ENCODE data around the gene C4orf50.

C4orf50 gene

DNA sequence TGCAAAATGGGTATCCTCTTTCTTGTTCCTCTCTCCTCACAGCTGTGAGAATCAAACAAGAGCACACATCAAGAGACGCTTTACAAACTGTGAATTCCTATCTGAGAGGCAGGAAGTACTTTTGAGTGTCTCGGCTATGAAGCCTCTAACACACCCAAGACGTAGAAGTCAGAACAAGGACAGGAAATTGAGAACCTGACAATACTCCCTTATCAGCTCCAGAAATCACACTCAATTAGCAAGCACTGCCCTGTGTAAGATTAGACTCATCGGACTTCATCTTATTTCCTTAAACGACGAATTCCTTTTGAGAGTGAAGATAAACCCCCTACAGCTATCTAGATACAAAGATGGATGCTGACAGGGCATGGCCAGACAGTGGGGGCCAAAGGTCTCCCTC is 74.7 kb downstream of the C4orf50 start:
- no peak for DNase-seq (ENCODE audit: low read depth in 2 of 2)

DNA sequence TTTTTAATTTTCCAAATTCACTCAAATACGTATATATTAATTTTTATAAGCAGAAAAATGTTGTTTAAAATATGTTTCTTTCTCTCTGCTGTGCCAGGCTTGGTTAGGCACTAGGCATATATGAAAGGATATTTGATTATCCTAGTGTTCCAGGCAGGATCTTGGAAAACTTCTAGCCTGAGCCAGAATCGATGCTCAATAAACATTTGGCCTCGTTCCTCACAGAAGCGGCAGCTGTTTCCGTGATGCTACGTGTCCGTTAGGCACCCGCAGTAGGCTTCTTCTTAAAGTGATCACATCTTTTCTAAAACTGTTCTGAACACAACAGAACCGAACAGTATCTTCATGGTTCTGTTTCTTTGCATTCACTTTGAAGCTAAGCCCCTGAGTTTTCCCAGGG is 75.3 kb downstream of the C4orf50 start:
- DNase-seq (ENCODE audit: low read depth in 2 of 2), result no peak

DNA sequence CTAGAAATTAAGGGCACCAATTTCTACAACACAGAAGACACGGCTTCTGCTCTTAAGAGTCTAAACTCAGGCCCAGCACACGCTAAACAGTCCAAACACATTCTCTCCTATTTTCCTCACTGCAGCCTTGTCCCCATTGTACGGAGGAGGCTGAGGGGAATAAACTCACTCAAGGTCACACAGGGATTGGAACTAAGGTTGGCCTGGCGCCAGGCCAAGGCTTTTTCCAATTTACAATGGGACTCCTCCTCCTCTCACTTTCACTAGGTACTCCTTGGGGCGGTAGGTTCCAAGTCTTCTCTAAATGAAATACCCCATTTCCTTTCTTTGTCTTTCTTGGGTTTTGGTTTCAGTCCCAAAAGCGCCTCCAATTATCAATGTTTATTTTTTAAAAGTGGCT is 76.6 kb downstream of the C4orf50 start:
- no peak for DNase-seq (ENCODE audit: low read depth in 2 of 2)

- DNase-seq (ENCODE audit: low read depth in 2 of 2), result no peak
These were observed 77.6 kb downstream of the C4orf50 start for GRCh38 chr4:5940470-5941203.

- no peak for DNase-seq (ENCODE audit: low read depth in 2 of 2)
These were observed 84.0 kb downstream of the C4orf50 start for GRCh38 chr4:5933996-5934831.

- no peak for DNase-seq (ENCODE audit: low read depth in 2 of 2)
These were observed 85.1 kb downstream of the C4orf50 start for GRCh38 chr4:5933116-5933515.

DNA sequence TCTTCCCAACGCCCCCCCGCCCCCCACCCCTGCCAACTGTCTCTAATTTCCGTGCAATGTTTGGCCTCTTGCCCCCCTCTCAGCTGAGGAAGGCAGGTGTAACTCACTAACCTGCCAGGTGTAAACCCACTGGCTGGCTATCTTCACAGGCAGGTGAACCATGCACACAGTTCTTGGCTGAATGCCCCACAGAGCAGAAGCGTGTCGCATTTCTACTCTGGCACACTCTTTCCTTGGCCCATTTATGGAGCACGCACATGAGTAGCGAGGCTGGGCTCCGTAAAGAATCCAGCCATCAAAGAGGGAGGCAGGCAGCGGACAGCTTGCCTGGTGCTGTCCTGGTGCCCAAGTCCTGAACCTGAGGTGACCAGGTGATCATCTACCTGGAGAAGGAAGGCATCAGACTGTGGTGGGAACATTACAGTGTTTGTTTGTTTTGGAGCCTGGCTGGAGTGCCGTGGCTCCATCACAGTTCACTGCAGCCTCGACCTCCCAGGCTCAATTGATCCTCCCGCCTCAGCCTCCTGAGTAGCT is 86.1 kb downstream of the C4orf50 start:
- DNase-seq (ENCODE audit: low read depth in 2 of 2), result no peak

- DNase-seq (ENCODE audit: low read depth in 2 of 2), result no peak
These were observed 86.7 kb downstream of the C4orf50 start for GRCh38 chr4:5931526-5931925.

DNA sequence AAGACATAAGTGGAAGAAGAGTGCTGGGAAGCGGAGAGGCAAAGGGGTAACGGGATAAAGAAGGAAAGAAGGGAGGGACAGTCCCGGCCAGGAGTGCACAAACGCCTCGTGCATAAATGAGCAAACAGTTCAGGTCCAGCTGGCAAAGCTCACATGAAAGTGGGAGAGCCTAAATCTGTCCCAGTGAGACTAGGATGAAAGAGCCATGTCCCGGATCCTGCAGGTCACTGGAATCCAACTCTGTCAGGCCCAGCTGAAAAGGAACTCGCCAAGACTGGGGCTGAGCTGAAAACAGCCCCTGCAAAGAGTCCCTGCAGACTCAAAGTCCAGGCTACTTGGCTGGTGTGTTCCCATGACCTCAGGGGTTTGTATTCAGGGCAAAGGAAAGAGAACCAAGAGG is 87.4 kb downstream of the C4orf50 start:
- no peak for DNase-seq (ENCODE audit: low read depth in 2 of 2)

- DNase-seq (ENCODE audit: low read depth in 2 of 2), result no peak
These were observed 87.8 kb downstream of the C4orf50 start for GRCh38 chr4:5930456-5930855.

DNA sequence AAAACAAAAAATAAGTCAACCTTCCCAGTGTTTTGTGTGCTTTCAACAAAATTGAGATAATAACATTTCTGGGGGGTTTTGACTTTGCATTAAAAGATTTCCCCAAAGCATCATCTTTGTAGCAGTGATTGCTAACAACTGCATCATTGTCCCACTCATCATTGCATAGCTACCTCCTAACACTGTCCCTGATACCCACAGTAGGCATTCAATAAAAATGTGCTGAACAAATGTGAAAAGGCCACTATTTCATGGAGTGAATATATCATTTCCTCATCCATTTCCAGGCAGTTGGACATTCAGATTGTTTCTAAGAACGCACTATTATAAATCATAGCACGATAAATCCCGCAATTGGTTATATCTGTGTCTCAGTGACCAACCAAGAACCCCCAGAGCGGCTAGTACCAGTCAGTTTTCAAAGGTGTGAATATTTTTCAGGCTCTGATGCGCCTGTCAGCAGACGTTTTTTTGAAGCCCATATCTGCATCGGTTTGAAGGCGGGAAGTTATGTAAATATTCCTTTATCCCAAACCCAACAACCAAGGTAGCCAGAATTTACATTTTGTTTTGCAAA is 89.3 kb downstream of the C4orf50 start:
- DNase-seq (ENCODE audit: low read depth in 2 of 2), result no peak

DNA sequence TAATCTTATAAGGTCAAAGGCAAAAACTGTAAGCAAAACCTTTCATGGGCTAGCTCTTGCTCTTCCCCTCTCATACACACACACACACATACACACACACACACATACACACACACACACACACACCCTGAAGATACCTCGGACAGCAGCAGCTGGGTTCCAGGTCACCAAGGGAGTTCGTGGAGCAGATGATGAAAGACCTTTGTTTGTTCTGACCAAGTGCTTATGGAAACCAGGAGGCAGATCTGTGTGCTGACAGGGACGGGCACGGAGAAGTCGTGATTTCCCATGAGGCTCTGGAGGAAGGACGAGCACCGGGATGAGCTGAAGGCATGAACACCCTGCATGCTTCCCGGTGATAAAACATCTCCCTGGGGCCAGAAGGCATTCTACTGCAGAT is 90.0 kb downstream of the C4orf50 start:
- DNase-seq (ENCODE audit: low read depth in 2 of 2), result no peak

- DNase-seq (ENCODE audit: low read depth in 2 of 2), result no peak
These were observed 90.5 kb downstream of the C4orf50 start for GRCh38 chr4:5927747-5928146.

DNA sequence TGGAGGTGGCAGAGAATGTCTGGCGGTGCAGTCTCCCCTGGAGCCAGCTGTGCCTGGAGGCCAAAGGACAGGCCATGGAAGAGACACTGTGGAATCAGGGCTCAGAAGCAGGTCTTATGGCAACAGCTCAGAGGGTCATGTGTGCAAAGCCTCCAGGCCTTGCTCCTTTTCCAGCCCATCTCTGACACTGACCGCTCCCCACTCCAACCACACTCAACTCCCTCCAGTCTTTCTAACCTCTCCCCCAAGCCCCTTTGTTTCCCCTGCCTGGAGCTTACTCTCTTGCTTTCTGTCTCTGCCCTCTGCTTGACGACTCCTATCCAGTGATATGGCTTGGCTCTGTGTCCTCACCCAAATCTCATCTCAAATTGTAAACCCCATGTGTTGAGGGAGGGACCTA is 91.1 kb downstream of the C4orf50 start:
- DNase-seq (ENCODE audit: low read depth in 2 of 2), result no peak

DNA sequence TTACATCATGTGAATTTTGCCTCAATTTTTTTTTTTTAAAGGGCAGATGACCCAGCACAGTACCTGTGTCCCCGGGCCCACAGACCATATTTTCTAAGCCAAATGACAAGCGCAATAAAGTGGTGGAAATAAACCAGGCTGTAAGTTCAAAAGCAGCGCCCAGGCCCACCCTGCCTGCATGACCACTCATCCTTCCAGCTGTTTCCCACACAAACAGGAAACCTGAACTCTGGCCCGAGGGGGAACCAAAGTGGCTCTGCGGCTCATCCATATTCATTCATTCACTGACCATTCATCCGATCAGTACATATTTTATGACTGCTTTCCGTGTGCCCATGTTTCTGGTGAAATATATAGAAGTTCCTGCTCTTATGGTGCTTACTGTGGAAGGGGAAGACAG is 91.6 kb downstream of the C4orf50 start:
- no peak for DNase-seq (ENCODE audit: low read depth in 2 of 2)

DNA sequence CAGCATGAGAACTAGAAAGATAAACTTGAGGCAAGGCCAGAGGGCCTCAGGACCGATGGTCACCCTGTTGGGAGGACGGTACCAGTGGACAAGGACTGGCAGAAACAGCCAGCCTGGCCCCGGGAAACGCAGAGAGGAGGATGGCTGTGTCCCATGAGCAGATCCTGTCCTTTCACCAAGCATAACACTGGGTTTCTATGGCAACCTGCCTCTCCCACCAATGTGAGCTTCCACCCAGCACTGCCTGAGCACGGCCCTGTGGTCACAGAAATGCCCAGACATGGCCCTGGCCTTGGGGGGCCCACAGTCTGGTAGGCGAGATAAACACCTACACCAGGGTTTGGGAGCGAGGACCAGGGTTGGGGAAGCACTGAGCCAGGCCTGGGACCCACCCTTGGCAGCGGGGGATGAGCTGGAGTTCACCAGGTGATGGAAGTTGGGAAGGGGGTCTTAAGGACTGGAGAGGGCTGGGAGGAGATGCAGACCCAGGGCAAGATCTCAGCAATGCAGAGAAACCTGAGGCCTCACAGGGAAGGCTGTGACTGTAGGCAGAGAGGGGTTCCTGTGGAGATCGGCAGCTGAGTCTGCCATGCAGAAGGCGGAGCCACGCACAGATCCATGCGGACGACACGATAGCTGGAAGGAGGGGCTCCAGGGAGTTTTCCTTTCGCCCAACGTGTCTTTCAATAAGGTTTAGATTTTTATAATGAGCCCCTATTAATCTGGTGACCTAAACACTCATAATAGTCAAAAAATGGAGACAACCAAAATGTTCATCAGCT is 92.6 kb downstream of the C4orf50 start:
- no peak for DNase-seq (ENCODE audit: low read depth in 2 of 2)

GRCh38 chr4:5924461-5925125 is 93.6 kb downstream of the C4orf50 start:
- no peak for DNase-seq (ENCODE audit: low read depth in 2 of 2)

- no peak for DNase-seq (ENCODE audit: low read depth in 2 of 2)
These were observed 94.9 kb downstream of the C4orf50 start for GRCh38 chr4:5923376-5923775.

- DNase-seq (ENCODE audit: low read depth in 2 of 2), result no peak
These were observed 95.7 kb downstream of the C4orf50 start for GRCh38 chr4:5922556-5922955.

DNA sequence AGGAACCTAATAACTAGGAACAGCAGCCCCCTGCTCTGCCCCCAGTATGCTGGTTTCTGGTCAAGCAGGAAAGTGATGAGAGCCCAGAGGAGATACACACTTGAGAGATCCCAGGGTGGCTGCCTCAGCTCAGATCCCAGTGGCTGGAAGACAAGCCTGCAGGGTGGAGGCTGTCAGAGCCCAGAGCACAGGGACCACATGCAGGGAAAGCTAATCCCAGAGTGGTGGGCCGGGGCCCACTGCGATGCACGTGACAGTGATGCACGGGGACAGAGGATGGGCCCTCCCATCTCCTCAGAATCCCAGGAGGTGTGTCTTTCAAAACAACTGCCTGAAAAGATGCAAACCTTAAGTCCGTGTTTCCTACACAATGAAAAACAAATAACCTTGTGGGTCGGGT is 96.2 kb downstream of the C4orf50 start:
- no peak for DNase-seq (ENCODE audit: low read depth in 2 of 2)
